Activated gamma-delta T cell (primary cell): ENCODE measurements around the gene TOM1.

Source experiments
- DNase-seq: peaks from one replicate; lab custom pipeline; 2025; lab: John Stamatoyannopoulos, UW

Gene TOM1

DNA sequence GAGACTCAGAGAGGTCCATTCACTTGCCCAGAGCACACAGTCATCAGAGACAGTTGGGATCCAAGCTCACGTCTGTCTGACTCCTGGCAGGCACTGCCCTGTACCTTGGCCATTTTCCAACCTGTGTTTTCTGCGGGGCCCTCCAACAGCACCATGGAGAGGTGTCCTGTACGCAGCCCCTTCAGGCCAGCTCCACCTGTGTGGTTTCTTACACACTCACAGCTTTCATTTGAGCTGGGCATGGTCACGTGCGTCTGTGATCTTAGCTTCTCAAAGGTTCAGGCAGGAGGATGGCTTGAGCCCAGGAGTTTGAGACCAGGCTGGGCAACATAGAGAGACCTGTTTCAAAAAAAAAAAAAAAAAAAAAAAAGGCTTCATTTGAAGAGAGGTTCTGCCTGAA is 24.4 kb downstream of the TOM1 start:
- DNase-seq: no peak

- DNase-seq: no peak
These were observed 25.1 kb downstream of the TOM1 start for GRCh38 chr22:35324762-35325161.

- no peak for DNase-seq
These were observed 25.5 kb downstream of the TOM1 start for GRCh38 chr22:35325209-35325608.

- DNase-seq: no peak
These were observed 27.3 kb downstream of the TOM1 start for GRCh38 chr22:35326854-35327562.

GRCh38 chr22:35327690-35328471 is 28.2 kb downstream of the TOM1 start:
- DNase-seq: no peak

- DNase-seq: no peak
These were observed 28.8 kb downstream of the TOM1 start for GRCh38 chr22:35328472-35328885.

DNA sequence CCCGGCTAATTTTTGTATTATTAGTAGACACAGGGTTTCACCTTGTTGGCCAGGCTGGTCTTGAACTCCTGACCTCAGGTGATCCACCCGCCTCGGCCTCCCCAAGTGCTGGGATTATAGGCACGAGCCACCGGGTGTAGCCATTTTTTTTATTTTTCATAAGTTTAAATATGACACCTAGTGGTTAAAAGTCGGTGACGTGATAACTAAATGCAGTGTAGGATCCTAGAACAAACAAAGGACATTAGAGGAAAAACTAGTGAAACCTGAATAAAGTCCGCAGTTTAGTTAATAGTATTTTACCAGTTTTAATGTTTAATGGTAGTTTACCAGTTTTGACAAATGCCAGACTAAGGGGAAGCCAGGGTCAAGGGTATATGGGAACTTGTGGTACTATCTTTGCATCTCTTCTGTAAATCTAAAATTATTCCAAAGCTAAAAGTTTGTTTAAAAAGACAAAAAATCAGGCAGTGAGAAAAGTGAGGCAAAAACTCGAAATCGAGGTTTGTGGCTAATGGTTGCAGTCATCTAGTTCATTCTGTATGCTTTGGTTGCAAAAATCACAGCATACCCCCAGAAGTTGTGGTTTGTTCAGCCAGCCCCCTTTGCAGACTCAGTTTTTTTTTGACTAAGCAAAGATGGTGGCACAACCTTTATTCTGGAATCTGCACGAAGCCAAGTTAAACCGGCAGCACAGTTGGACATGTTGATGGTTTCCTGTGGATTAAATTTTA is 29.6 kb downstream of the TOM1 start:
- no peak for DNase-seq

- DNase-seq: no peak
These were observed 30.7 kb downstream of the TOM1 start for GRCh38 chr22:35330258-35330861.

DNA sequence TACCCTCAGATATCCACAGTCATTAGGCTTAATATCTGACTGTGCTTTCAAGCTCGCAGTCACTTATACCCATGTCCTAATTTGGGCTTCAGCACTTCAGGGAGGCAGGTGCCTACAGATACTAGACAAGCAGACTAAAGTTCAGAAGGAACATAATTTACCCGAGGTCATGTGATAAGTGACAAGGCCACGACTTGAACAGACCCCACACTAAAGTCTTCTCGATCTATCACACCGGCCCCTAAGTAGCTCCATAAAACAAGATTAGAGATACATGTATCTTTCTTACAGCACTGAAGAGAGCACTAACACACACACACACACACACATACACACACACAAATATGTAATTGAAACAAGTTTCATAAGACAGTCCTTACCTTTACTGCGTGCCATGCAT is 32.6 kb downstream of the TOM1 start:
- DNase-seq: no peak

DNA sequence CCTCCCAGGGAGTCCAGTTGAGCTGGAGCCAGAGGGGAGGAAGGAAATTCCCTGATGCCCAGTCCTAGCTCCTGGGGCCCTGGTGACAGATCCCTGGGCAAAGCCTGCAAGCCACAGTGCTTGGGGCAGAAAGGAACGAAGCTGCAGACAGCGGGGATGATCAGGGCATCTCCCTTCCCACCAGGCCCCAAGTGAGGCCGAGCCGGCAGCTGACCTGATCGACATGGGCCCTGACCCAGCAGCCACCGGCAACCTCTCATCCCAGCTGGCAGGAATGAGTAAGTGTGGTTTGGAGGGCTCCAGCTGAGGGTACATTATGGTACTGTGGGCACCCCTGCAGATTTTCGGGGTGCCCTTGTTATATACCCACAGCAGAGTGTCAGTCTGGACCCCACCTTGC is 33.5 kb downstream of the TOM1 start:
- DNase-seq: no peak

- no peak for DNase-seq
These were observed 34.3 kb downstream of the TOM1 start for GRCh38 chr22:35334004-35334403.

GRCh38 chr22:35335468-35335867 is 35.8 kb downstream of the TOM1 start:
- DNase-seq: no peak

- no peak for DNase-seq
These were observed 36.5 kb downstream of the TOM1 start for GRCh38 chr22:35335936-35336781.

DNA sequence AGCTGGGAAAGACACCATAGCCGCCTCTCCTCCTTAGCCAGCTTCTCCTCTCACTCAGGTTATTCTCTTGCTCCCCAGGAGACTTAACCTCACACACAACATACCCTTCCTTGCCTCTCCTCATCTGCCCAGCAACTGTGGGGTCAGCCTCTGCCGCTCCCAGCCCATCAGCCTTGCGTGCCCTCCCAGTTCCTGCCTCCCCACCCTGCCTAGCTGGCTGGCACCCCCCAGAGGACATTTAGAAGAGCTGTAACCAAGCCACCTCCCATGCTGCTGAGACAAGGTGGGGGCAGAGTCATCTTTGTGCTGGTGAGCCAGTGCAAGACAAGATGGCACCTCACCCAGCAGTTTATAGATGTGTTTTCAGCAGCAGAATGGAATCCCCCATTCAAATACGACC is 38.2 kb downstream of the TOM1 start:
- DNase-seq: no peak

GRCh38 chr22:35341090-35341874 is 41.6 kb downstream of the TOM1 start:
- DNase-seq: no peak

DNA sequence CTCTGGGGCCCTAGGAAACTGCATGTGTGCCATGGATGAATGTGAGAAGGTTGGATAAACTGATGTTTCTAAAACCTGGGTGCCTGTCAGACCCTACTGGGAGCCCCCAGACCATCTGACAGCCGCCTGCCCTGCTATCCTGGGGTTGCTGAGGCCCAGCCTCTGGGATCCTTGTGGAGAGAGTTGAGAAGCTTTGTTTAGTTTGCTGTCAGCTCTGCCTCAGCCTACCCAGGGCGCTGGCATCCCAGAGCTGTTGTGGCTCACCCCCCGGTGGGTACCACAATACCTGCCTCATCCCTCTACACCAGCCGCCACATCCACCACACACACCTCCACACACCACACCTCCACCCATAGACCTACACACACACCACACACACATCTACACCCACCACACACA is 42.7 kb downstream of the TOM1 start:
- no peak for DNase-seq

DNA sequence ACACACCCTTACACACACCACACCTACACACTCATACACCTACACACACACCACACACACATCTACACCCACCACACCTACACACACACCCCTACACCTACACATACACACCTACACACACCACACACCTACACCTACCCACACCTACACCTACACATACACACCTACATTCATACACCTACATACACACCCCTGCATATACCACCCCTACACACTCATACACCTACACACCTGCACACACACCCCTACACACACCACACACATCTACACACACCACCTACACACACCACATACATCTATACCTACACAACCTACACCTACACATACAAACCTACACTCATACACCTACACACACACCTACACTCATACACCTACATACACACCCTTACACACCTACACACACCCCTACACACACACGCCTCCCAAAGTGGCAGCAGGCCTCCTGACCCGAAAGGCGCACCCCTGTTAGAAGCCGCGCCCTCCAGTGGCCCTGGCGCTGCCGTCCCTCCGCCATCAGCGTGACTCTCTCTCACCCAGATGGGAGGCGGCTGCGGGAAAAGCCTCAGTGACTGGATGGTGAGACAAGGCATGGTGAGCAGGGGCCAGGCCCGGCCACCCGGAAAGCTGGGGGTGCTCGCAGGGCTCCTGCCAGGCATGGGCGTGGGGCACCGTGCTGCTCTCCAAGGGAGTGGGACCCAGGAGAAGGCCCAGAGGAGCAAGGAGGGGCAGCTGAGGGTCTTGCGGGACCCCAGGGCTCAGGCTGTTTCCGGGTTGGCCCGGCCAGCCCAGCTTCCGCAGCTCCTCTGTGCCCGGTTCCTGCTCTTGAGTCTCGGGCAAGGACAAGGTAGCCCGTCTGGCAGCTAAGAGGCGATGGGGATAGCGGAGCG is 44.2 kb downstream of the TOM1 start:
- DNase-seq: no peak

GRCh38 chr22:35344956-35345690 is 45.4 kb downstream of the TOM1 start:
- DNase-seq: no peak
